A673 (cell line): ENCODE results near the gene MCM3AP.

Source experiments
- EZH2 ChIP-seq: fragments of 200-600 bp; sonication (generic); IDR thresholded peaks from 2 replicates; pipeline ENCODE4 v1.6.1; 2017; ENCODE audit warnings: borderline replicate concordance, low read depth, mild to moderate bottlenecking, mixed read lengths, antibody characterized with exemption, low read length; ENCODE audit not compliant: poor library complexity, severe bottlenecking
- TF ChIP-seq, protein P1 (sequence below): fragments of 300-800, 200-600 bp; sonication (generic); conservative IDR thresholded peaks from 2 replicates; pipeline ENCODE4 v1.5.1; 2017; ENCODE audit warnings: low read depth, mild to moderate bottlenecking, antibody characterized with exemption, low read length, moderate library complexity, mixed read lengths

- TF ChIP-seq, protein P1, sequence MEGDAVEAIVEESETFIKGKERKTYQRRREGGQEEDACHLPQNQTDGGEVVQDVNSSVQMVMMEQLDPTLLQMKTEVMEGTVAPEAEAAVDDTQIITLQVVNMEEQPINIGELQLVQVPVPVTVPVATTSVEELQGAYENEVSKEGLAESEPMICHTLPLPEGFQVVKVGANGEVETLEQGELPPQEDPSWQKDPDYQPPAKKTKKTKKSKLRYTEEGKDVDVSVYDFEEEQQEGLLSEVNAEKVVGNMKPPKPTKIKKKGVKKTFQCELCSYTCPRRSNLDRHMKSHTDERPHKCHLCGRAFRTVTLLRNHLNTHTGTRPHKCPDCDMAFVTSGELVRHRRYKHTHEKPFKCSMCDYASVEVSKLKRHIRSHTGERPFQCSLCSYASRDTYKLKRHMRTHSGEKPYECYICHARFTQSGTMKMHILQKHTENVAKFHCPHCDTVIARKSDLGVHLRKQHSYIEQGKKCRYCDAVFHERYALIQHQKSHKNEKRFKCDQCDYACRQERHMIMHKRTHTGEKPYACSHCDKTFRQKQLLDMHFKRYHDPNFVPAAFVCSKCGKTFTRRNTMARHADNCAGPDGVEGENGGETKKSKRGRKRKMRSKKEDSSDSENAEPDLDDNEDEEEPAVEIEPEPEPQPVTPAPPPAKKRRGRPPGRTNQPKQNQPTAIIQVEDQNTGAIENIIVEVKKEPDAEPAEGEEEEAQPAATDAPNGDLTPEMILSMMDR, result no peak
- no peak for TF ChIP-seq EZH2
These were observed 69.8 kb downstream of the MCM3AP start for GRCh38 chr21:46215436-46216131.
